Measurements from ENCODE around the gene METTL17. TPM values are rescaled to one million over a fixed set of nuclear protein-coding genes. Genes with fewer than 3 reads are reported as not detected.
A peak's percentile ranks its signal among the peaks of the same experiment; 100 is the strongest.
"Not testable (repeated sequence)": the region's sequence is repeated elsewhere in the genome, so short reads cannot be mapped to it uniquely, and the experiment has no call there.

Gene METTL17, protein sequence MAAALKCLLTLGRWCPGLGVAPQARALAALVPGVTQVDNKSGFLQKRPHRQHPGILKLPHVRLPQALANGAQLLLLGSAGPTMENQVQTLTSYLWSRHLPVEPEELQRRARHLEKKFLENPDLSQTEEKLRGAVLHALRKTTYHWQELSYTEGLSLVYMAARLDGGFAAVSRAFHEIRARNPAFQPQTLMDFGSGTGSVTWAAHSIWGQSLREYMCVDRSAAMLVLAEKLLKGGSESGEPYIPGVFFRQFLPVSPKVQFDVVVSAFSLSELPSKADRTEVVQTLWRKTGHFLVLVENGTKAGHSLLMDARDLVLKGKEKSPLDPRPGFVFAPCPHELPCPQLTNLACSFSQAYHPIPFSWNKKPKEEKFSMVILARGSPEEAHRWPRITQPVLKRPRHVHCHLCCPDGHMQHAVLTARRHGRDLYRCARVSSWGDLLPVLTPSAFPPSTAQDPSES
- 110 and 150 TPM in 2 replicates for total RNA-seq (2014; rRNA removed; shearing (Covaris generic); ENCODE audit: low replicate concordance)

- Histone ChIP-seq H3K9me3 (ENCODE audit: low read length) (no peaks in the 10 kb centered on the region), H3K4me1 (ENCODE audit: low read length) (peaks cover 25% of the 10 kb centered on the region), H3K4me2 (ENCODE audit: low read depth, low read length, poor library complexity, severe bottlenecking) (peak within 1 kb of the TSS; percentile 92), H3K36me3 (ENCODE audit: insufficient read depth, low read length) (peaks cover 31% of the 10 kb centered on the region; the same call in 1 of the 2 replicates), H3K79me2 (ENCODE audit: low read length) (peaks cover 23% of the 10 kb centered on the region), H3K9me2 (replicated peaks; ENCODE audit: insufficient read depth, low read length) (no peaks in the 10 kb centered on the region), H4K20me1 (ENCODE audit: insufficient read depth, low read depth, low read length) (peaks cover 4% of the 10 kb centered on the region; the same call in 1 of the 2 replicates), H3K4me3 (ENCODE audit: low read length) (peak within 1 kb of the TSS; percentile 86), H3K27me3 (ENCODE audit: low read length) (no peaks in the 10 kb centered on the region), H2AFZ (ENCODE audit: low read length) (peak within 1 kb of the TSS; percentile 80; the same call in 1 of the 2 replicates), H3K27ac (ENCODE audit: low read length) (peak within 1 kb of the TSS; percentile 63), H3K9ac (ENCODE audit: low read length) (peak within 1 kb of the TSS; percentile 84)
- peak; percentile 100 for DNase-seq
Observed at GRCh38 chr14:20989787-20990600, at the start of gene METTL17. METTL17 (plus strand) TSS chr14:20989980; CDS start chr14:20990003, 23 bp downstream.

DNA sequence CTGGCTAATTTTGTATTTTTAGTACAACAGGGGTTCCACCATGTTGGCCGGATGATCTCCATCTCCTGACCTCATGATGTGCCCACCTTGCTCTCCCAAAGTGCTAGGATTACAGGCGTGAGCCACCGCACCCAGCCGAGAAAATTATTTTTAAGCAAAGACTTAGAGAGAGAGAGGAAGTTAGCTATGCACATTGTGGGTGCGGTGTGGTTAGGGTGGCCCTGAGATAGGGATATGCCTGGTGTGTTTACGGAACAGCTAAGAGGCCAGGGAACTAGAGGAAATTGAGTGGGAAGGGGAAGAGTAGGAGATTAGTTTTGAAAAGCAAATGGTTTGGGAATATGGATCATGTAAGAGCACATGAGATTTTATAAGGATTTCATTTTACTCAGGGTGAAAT is 44.6 kb upstream of the METTL17 start:
- not testable (repeated sequence) for H3K4me2 ChIP-seq (ENCODE audit: low read depth, low read length, poor library complexity, severe bottlenecking); H3K4me3 ChIP-seq (ENCODE audit: low read length); H3K36me3 ChIP-seq (ENCODE audit: insufficient read depth, low read length); H3K79me2 ChIP-seq (ENCODE audit: low read length); H3K9ac ChIP-seq (ENCODE audit: low read length); H2AFZ ChIP-seq (ENCODE audit: low read length); H3K4me1 ChIP-seq (ENCODE audit: low read length); H3K27me3 ChIP-seq (ENCODE audit: low read length); H3K9me3 ChIP-seq (ENCODE audit: low read length); DNase-seq; H4K20me1 ChIP-seq (ENCODE audit: insufficient read depth, low read depth, low read length); H3K9me2 ChIP-seq (replicated peaks; ENCODE audit: insufficient read depth, low read length); H3K27ac ChIP-seq (ENCODE audit: low read length)

GRCh38 chr14:20946707-20947106 is 43.1 kb upstream of the METTL17 start:
- H3K27me3 ChIP-seq (ENCODE audit: low read length); H3K27ac ChIP-seq (ENCODE audit: low read length); H3K79me2 ChIP-seq (ENCODE audit: low read length); H4K20me1 ChIP-seq (ENCODE audit: insufficient read depth, low read depth, low read length); H3K9me2 ChIP-seq (replicated peaks; ENCODE audit: insufficient read depth, low read length); DNase-seq; H3K36me3 ChIP-seq (ENCODE audit: insufficient read depth, low read length); H3K4me2 ChIP-seq (ENCODE audit: low read depth, low read length, poor library complexity, severe bottlenecking); H2AFZ ChIP-seq (ENCODE audit: low read length); H3K9ac ChIP-seq (ENCODE audit: low read length); H3K9me3 ChIP-seq (ENCODE audit: low read length); H3K4me3 ChIP-seq (ENCODE audit: low read length); H3K4me1 ChIP-seq (ENCODE audit: low read length): not testable (repeated sequence)

DNA sequence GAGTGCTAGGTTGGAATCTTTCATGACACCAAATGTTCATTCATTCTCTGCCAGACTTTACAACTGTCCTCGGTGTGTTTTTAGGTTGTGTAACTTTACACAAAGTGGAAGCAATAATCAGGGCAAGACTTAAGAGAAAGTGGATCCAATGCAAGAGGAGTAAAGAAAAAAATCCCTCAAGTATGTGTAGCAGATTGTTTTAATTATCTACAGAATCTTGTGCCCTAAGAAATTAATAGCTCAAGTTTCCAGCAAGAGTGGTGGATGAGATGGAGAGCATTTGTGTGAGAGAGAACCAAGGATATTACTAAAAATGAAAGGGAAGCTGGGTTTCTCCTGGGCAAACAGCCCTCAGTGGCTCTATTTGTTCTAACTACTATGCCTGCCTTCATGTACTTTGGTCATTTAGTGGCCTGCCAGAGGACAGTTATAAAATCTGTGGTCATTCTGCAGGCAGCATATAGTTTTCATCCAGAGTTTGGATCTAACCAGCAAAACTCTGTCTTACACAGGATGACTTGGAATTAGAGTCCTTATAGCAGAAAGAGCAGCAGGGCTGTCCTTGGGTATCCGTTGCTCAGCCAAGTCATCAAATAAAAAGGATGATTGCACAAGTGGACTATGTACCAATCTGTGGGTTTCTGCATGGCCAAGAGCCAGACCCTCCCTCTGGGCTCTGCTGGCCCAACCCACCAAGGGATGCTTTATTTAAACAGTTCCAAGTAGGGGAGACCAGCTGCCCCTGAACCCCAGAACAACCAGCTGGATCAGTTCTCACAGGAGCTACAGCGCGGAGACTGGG is 34.8 kb upstream of the METTL17 start, which contains the start of gene RNASE2:
Gene RNASE2 (plus strand): TSS at position 752 of the 802 bp plus-strand sequence. CDS start 285 bp downstream, outside the sequence.
- not testable (repeated sequence) for H3K4me1 ChIP-seq (ENCODE audit: low read length); H3K9me2 ChIP-seq (replicated peaks; ENCODE audit: insufficient read depth, low read length); H4K20me1 ChIP-seq (ENCODE audit: insufficient read depth, low read depth, low read length); DNase-seq; H3K9ac ChIP-seq (ENCODE audit: low read length); H3K9me3 ChIP-seq (ENCODE audit: low read length); H2AFZ ChIP-seq (ENCODE audit: low read length); H3K4me3 ChIP-seq (ENCODE audit: low read length); H3K27ac ChIP-seq (ENCODE audit: low read length); H3K79me2 ChIP-seq (ENCODE audit: low read length); H3K36me3 ChIP-seq (ENCODE audit: insufficient read depth, low read length); H3K4me2 ChIP-seq (ENCODE audit: low read depth, low read length, poor library complexity, severe bottlenecking); H3K27me3 ChIP-seq (ENCODE audit: low read length)

DNA sequence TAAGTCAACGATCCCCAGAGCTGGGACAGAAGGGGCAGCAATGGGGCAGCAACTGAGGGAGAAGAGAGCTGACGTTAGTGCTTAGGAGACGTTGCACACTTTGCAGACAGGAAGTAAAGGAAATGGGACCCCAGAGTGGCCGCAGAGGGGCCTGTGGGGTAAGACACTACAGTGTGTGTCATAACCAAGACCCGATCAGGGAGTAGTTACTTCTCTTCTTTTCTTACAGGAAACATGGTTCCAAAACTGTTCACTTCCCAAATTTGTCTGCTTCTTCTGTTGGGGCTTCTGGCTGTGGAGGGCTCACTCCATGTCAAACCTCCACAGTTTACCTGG is 34.3 kb upstream of the METTL17 start:
- not testable (repeated sequence) for H3K4me3 ChIP-seq (ENCODE audit: low read length); H2AFZ ChIP-seq (ENCODE audit: low read length); H3K79me2 ChIP-seq (ENCODE audit: low read length); H4K20me1 ChIP-seq (ENCODE audit: insufficient read depth, low read depth, low read length); H3K9me3 ChIP-seq (ENCODE audit: low read length); H3K36me3 ChIP-seq (ENCODE audit: insufficient read depth, low read length); H3K9ac ChIP-seq (ENCODE audit: low read length); H3K9me2 ChIP-seq (replicated peaks; ENCODE audit: insufficient read depth, low read length); DNase-seq; H3K27me3 ChIP-seq (ENCODE audit: low read length); H3K4me1 ChIP-seq (ENCODE audit: low read length); H3K27ac ChIP-seq (ENCODE audit: low read length); H3K4me2 ChIP-seq (ENCODE audit: low read depth, low read length, poor library complexity, severe bottlenecking)

- H3K4me1 ChIP-seq (ENCODE audit: low read length): peaks cover 9% of the 10 kb centered on the region
- H3K9ac ChIP-seq (ENCODE audit: low read length): no peak overlapping the region
- no peak for DNase-seq
- no peaks in the 10 kb centered on the region for H3K9me2 ChIP-seq (replicated peaks; ENCODE audit: insufficient read depth, low read length)
- no peaks in the 10 kb centered on the region for H3K9me3 ChIP-seq (ENCODE audit: low read length)
- H3K79me2 ChIP-seq (ENCODE audit: low read length): no peaks in the 10 kb centered on the region
- H2AFZ ChIP-seq (ENCODE audit: low read length): no peak overlapping the region
- H3K4me3 ChIP-seq (ENCODE audit: low read length): no peak overlapping the region
- no peaks in the 10 kb centered on the region for H4K20me1 ChIP-seq (ENCODE audit: insufficient read depth, low read depth, low read length)
- no peak overlapping the region for H3K4me2 ChIP-seq (ENCODE audit: low read depth, low read length, poor library complexity, severe bottlenecking)
- H3K36me3 ChIP-seq (ENCODE audit: insufficient read depth, low read length): no peaks in the 10 kb centered on the region
- no peaks in the 10 kb centered on the region for H3K27me3 ChIP-seq (ENCODE audit: low read length)
- no peak overlapping the region for H3K27ac ChIP-seq (ENCODE audit: low read length)
Observed at GRCh38 chr14:20956376-20956976, 33.3 kb upstream of the METTL17 start.

DNA sequence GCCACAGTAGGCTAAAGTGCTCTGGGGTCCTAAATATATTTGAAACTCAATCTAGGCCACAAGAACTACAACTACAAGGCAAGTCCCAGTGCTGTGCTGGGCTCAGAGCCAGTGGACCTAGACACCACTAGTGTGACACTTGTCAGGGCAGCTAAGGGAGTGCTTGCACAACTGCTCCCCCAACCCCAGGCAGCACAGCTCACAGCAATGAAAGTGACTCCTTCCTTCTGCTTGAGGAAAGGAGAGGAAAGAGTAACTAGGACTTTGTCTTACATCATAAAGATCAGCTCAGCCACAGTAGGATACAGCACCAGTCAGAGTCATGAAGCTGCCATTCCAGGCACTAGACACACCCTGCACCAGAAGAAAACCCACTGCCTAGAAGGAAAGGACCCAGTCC is 30.8 kb upstream of the METTL17 start:
- H3K9me3 ChIP-seq (ENCODE audit: low read length): not testable (repeated sequence)

More for the DNA sequence above, 30.8 kb upstream of the METTL17 start:
- DNase-seq; H2AFZ ChIP-seq (ENCODE audit: low read length); H3K27me3 ChIP-seq (ENCODE audit: low read length); H3K27ac ChIP-seq (ENCODE audit: low read length); H3K4me2 ChIP-seq (ENCODE audit: low read depth, low read length, poor library complexity, severe bottlenecking); H3K9ac ChIP-seq (ENCODE audit: low read length); H3K79me2 ChIP-seq (ENCODE audit: low read length); H3K9me2 ChIP-seq (replicated peaks; ENCODE audit: insufficient read depth, low read length); H3K4me3 ChIP-seq (ENCODE audit: low read length); H3K36me3 ChIP-seq (ENCODE audit: insufficient read depth, low read length); H4K20me1 ChIP-seq (ENCODE audit: insufficient read depth, low read depth, low read length): not testable (repeated sequence)
- H3K4me1 ChIP-seq (ENCODE audit: low read length): peaks cover 21% of the 10 kb centered on the region
